Suprapubic skin (tissue), 3 donors: ENCODE measurements around the gene MKLN1.

Experiments
- CTCF ChIP-seq, 2 donors: fragments of 200-600 bp in 1 of 2; fragments of 450-650 bp in 1 of 2; sonication (generic) in 1 of 2; IDR thresholded peaks; one replicate each; pipeline ENCODE4 v1.5.1; 2016 to 2019; ENCODE audit warnings: antibody characterized with exemption in 2 of 2, mild to moderate bottlenecking in 1 of 2, moderate library complexity in 1 of 2
- POLR2AphosphoS5 ChIP-seq, 3 donors: sonication (generic); formaldehyde crosslinking; IDR thresholded peaks; one replicate each; pipeline ENCODE4 v1.6.1; 2017; ENCODE audit warnings: antibody characterized with exemption in 3 of 3

- no peak for TF ChIP-seq CTCF (IDR thresholded peaks at IDR 0.05)
- no peak for TF ChIP-seq POLR2AphosphoS5 (IDR thresholded peaks at IDR 0.05)
Measured at GRCh38 chr7:131289051-131289450, 38.6 kb upstream of the MKLN1 start.
